ENCODE measurements around the gene ABCC5. TPM values are rescaled to one million over a fixed set of nuclear protein-coding genes. Genes with fewer than 3 reads are reported as not detected.
A peak's percentile ranks its signal among the peaks of the same experiment; 100 is the strongest.

The ABCC5 gene
- total and polyA plus RNA-seq, 8 donors = 2.8 to 25.9 (median 8.4) TPM

DNA sequence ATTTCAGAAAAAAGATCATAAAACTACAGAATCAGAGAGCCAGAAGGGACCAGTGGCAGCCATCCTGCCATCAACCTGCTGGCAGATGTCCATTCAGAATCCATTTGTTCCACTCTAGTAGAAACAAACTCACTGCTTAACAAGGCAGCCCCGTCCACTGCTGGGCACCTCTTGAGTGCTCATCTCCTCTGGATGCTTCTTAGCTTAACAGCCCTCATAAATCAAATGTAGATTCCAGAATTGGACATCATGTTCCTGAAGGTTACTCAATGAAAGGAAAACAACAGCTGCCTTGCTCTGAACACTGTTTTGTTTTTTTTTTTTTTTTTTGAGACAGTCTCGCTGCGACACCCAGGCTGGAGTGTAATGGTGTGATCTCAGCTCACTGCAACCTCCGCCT lies 37.3 kb downstream of the ABCC5 start:
- 92 to 94% methylated on average over 4 of the region's 4 CpGs for WGBS, 2 donors

DNA sequence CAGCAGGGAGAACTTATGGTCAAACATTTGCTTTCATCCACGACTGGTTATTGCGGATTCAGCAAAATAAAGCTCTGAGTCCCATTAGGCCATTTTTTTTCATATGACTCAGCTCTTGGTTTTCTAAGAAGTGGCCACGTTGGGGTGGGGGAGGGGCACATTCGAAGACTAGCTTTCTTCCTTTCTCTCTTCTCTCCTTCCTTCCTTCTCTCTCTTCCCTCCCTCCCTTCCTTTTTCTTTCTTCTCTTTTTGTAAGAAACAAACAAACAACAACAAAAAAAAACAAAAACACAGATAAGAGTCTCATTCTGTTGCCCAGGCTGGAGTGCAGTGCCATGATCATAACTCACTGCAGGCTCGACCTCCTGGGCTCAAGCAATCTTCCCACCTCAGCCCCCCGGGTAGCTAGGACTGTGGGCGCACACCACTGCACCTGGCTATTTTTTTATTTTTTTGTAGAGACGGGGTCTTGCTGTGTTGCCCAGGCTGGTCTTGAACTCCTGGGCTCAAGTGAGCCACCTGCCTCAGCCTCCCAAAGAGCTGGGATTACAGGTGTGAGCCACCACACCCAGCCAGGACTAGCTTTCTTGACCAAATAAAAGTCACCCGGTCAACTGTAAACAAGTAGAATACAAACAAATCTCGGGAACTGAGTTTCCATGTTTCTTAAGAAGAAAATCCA lies 41.6 kb downstream of the ABCC5 start:
- DNase-seq = no peak
- Histone ChIP-seq H3K4me3 (no peak overlapping the region), H3K36me3 (no peaks in the 10 kb centered on the region), H3K27ac (no peak overlapping the region), H3K9me3 (no peaks in the 10 kb centered on the region), H3K27me3 (no peaks in the 10 kb centered on the region), H3K4me1 (no peaks in the 10 kb centered on the region)
- TF ChIP-seq, protein P1, sequence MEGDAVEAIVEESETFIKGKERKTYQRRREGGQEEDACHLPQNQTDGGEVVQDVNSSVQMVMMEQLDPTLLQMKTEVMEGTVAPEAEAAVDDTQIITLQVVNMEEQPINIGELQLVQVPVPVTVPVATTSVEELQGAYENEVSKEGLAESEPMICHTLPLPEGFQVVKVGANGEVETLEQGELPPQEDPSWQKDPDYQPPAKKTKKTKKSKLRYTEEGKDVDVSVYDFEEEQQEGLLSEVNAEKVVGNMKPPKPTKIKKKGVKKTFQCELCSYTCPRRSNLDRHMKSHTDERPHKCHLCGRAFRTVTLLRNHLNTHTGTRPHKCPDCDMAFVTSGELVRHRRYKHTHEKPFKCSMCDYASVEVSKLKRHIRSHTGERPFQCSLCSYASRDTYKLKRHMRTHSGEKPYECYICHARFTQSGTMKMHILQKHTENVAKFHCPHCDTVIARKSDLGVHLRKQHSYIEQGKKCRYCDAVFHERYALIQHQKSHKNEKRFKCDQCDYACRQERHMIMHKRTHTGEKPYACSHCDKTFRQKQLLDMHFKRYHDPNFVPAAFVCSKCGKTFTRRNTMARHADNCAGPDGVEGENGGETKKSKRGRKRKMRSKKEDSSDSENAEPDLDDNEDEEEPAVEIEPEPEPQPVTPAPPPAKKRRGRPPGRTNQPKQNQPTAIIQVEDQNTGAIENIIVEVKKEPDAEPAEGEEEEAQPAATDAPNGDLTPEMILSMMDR (IDR thresholded peaks at IDR 0.05) = no peak
- WGBS, 2 donors = 86 to 87% methylated on average over 10 of the region's 10 CpGs
- ATAC-seq = peak in 1 of 4 donors; percentile 44
- intact Hi-C loops (cut with DNase I) = no loop called here
- no peak for FAIRE-seq

More for the DNA sequence above, 37.3 kb downstream of the ABCC5 start:
- peak in 2 of 4 donors; percentile 74 to 78 for ATAC-seq
- Histone ChIP-seq H3K4me3 (no peak overlapping the region), H3K27me3 (no peaks in the 10 kb centered on the region), H3K9me3 (no peaks in the 10 kb centered on the region), H3K4me1 (peaks cover 0 to 7% (median 0%) of the 10 kb centered on the region in 3 donors), H3K27ac (no peak overlapping the region), H3K36me3 (no peaks in the 10 kb centered on the region)
- peak in 1 of 6 donors; percentile 19 for DNase-seq
- FAIRE-seq = no peak
- TF ChIP-seq, protein P1 (IDR thresholded peaks at IDR 0.05) = no peak
- intact Hi-C loops (cut with DNase I) = no loop called here

DNA sequence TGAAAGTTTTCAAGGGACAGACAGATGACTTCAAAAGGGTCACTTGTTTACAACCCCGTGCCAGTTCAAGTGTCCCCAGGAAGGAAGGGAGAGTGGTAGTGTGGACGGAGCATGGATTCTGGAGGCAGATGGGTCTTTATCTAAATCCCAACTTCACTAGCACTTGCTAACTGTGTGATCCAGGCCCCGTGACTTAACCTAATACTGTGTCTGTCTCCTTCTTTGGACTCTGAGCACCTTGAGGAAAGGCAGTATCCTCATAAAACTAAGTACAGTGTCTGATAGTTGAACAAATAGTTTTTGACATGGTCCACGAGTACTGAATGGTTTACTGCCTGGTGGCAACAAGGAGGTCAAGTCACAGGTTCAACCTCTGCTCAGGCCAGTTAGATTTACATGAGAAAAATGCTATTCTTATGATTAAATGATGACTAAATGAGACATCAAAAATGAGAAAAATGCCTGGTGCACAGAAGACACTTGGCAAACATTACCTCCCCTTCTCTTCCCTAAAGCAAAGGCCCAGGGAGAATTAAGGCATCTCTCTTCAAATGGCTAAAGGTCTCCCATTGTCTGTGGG lies 48.9 kb downstream of the ABCC5 start:
- FAIRE-seq (no peak), DNase-seq (no peak), ATAC-seq (no peak)
- intact Hi-C loops (cut with DNase I) = no loop called here
- Histone ChIP-seq H3K4me1 (no peaks in the 10 kb centered on the region), H3K27me3 (no peaks in the 10 kb centered on the region), H3K36me3 (no peaks in the 10 kb centered on the region), H3K4me3 (no peak overlapping the region), H3K9me3 (no peaks in the 10 kb centered on the region), H3K27ac (no peak overlapping the region)
- TF ChIP-seq, protein P1 (IDR thresholded peaks at IDR 0.05) = no peak
- 75 to 76% methylated on average over 4 of the region's 4 CpGs for WGBS, 2 donors

DNA sequence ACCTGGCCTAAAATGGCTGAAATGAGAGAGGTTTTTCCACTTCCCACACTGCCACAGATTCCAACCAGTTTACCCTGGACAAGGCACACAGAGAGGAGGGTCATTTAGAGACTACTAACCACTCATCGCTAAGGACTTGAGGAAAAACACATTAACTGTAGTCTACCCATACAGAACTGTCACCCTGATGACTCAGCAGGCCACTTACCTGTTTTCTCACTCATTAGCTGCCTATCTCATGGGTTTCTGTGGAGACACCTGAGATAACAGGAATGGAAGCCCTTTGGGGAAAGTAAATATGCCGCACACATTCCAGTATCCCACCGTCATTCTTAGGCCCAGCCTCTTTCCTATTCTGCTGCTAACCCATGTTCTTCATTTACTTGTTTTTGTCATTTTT lies 50.0 kb downstream of the ABCC5 start:
- FAIRE-seq = no peak

More for the DNA sequence above, 50.0 kb downstream of the ABCC5 start:
- DNase-seq (no peak), ATAC-seq (peak in 3 of 4 donors; percentile 16 to 89 (median 87))
- no peak overlapping the region for H3K4me3 ChIP-seq
- H3K27ac ChIP-seq = no peak overlapping the region
- TF ChIP-seq, protein P1 (IDR thresholded peaks at IDR 0.05) = no peak
- no peaks in the 10 kb centered on the region for H3K36me3 ChIP-seq
- intact Hi-C loops (cut with DNase I) = no loop called here
- no peaks in the 10 kb centered on the region for H3K4me1 ChIP-seq
- no peaks in the 10 kb centered on the region for H3K27me3 ChIP-seq
- no peaks in the 10 kb centered on the region for H3K9me3 ChIP-seq
- 82 to 83% methylated on average over 3 of the region's 3 CpGs for whole genome bisulfite sequencing, 2 donors
